ENCODE results near the gene EHMT1.
"Not testable (repeated sequence)": the region's sequence is repeated elsewhere in the genome, so short reads cannot be mapped to it uniquely, and the experiment has no call there.

The EHMT1 gene

DNA sequence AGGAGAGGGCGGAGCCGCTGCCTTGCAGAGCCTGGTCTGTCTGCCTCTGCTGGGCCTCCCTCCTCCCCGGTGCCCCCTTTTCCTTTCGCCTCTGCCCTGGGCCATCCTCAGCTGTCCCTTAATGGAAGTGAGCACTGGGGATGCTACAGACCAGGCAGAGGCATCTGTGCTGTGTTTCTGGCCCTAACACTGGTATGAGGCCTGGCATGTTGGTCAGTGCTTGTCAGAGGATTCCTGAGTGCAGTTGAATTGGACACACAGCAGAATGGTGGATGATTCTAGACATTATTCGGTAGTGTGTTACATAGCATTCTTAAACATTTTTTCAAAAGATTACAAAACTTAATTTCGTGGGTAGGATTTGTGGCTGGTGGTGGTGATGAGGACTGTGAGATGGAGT, 88.6 kb downstream of the EHMT1 start:
- H3K4me3 ChIP-seq (ENCODE audit: low read depth, low read length), result no peak overlapping the region
- TF ChIP-seq, protein P1, sequence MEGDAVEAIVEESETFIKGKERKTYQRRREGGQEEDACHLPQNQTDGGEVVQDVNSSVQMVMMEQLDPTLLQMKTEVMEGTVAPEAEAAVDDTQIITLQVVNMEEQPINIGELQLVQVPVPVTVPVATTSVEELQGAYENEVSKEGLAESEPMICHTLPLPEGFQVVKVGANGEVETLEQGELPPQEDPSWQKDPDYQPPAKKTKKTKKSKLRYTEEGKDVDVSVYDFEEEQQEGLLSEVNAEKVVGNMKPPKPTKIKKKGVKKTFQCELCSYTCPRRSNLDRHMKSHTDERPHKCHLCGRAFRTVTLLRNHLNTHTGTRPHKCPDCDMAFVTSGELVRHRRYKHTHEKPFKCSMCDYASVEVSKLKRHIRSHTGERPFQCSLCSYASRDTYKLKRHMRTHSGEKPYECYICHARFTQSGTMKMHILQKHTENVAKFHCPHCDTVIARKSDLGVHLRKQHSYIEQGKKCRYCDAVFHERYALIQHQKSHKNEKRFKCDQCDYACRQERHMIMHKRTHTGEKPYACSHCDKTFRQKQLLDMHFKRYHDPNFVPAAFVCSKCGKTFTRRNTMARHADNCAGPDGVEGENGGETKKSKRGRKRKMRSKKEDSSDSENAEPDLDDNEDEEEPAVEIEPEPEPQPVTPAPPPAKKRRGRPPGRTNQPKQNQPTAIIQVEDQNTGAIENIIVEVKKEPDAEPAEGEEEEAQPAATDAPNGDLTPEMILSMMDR (IDR thresholded peaks at IDR 0.05; ENCODE audit: low read depth, low read length), result no peak

DNA sequence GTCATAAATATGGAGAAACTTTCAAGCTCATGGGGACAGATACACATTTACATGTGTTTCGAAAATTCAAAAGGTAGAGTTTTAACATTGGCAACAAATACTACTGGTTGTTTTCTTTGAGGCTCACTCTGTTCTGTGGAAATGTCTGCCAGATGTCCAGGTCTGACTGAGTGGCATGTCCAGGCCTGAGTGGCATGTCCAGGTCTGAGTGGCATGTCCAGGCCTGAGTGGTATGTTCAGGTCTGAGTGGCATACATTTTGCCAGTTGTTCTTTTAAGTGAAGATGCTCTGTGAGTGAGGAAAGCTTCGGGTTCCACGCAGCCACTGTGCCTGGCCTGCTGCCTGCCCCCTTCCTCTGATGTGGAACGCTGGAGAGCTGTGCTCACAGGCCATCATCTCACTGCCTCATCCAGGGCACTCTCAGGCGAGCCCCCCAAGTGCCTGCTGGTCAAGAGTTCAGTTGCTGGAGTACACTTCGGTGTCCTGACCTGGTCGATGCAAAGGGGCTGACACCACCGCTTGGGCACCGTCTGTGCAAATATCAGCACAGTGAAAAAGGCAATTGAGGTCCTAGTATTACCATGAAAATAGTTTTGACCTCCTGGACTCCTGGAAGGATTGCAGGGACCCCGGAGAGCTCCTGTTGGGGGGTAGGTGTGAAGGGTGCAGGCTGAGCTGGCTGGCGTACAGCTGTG, 89.9 kb downstream of the EHMT1 start:
- TF ChIP-seq, protein P1 (IDR thresholded peaks at IDR 0.05; ENCODE audit: low read depth, low read length), result no peak
- H3K4me3 ChIP-seq (ENCODE audit: low read depth, low read length), result no peak overlapping the region

DNA sequence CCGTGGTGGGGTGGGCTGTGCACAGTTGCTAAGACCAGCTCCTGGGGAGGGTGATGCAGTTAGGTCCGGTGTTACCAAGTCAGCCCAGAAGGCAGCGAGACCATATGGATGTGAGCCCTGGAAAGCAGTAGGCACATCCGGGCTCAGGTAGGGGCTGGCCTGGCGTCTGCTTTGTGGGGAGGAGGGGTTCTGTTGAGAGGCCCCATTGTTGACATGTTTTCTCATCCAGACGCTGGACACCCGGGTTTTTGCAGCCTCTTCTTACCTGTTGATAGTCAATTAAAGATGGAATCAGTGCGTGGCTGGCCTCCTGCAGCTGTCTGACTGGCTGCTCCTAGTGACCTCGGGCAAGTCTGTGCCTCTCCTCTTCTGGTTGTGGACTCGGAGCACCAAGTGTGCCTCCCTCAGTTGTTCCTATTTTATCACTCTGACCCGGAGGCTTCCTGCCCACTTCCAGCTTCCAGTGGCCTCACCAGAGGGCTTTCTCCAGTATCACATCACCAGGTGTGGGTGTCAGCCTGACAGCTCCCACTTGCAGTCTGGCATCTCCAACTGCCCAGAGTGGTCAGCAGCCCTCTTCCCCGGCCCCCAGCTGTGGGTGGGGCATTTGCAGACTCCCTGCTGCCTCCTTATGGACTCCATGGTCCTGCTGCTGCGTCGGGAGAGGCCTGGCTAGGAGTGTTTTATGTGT, 90.8 kb downstream of the EHMT1 start:
- no peak overlapping the region for H3K4me3 ChIP-seq (ENCODE audit: low read depth, low read length)
- TF ChIP-seq, protein P1 (IDR thresholded peaks at IDR 0.05; ENCODE audit: low read depth, low read length), result no peak

DNA sequence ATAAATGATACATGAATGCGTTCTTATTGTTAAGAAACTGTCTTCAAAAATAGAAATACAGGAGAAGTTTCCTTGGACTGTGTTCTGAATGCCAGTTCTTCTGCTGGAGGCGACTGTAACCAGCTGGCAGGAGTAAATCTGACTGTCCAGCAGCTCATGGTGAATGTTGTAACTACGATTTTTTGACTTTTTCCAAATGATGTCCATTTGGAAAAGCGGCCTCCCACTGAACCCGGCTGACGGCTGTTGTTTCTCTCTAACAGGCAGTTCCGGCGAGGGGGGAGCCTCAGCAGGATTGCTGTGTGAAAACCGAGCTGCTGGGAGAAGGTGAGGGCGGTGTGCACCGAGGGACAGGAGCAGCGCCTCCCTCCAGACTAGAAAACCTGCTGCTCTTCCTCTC, 91.9 kb downstream of the EHMT1 start:
- TF ChIP-seq, protein P1 (IDR thresholded peaks at IDR 0.05; ENCODE audit: low read depth, low read length), result no peak
- H3K4me3 ChIP-seq (ENCODE audit: low read depth, low read length), result no peak overlapping the region

DNA sequence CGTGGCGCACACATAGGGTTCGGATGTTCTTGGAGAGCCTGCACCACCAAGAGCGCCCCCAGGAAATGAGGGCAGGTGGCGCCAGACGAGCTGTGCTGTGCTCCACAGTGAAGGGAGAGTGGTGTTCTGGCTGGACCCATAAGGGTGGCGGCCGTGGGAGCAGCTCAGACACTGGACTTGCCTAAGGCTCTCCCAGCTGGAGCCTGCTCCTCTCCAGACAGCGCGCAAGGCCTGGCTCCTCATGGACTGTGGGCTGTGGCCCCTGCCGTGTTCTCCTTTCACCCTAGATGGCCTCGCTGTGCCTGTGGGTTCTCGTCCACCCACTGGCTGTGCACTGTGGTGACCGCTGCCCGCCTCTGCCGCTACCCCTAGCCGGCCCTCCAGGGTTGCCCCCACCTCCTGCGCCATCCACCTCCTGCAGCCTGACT, 92.9 kb downstream of the EHMT1 start:
- no peak overlapping the region for H3K4me3 ChIP-seq (ENCODE audit: low read depth, low read length)
- TF ChIP-seq, protein P1 (IDR thresholded peaks at IDR 0.05; ENCODE audit: low read depth, low read length), result no peak

DNA sequence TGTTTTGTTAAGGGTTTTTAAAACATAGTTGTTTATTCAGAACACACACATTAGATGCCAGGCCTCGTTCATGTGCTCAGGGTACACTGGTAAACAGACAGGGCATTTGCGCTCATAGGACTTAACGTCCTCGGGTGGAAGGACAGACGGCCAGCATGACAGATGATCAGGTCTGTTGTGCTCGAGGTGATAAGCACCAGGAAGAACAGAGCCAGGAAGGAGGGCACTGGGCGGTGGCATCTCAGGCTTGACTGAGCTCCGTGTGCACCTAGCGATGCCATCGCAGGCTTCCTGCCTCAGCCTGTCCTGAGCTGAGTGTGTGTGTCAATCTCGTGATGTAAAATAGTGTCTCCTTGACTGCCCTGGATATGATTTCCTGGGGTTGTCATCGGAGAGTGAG, 96.5 kb downstream of the EHMT1 start:
- H3K4me3 ChIP-seq (ENCODE audit: low read depth, low read length), result no peak overlapping the region
- TF ChIP-seq, protein P1 (IDR thresholded peaks at IDR 0.05; ENCODE audit: low read depth, low read length), result no peak

DNA sequence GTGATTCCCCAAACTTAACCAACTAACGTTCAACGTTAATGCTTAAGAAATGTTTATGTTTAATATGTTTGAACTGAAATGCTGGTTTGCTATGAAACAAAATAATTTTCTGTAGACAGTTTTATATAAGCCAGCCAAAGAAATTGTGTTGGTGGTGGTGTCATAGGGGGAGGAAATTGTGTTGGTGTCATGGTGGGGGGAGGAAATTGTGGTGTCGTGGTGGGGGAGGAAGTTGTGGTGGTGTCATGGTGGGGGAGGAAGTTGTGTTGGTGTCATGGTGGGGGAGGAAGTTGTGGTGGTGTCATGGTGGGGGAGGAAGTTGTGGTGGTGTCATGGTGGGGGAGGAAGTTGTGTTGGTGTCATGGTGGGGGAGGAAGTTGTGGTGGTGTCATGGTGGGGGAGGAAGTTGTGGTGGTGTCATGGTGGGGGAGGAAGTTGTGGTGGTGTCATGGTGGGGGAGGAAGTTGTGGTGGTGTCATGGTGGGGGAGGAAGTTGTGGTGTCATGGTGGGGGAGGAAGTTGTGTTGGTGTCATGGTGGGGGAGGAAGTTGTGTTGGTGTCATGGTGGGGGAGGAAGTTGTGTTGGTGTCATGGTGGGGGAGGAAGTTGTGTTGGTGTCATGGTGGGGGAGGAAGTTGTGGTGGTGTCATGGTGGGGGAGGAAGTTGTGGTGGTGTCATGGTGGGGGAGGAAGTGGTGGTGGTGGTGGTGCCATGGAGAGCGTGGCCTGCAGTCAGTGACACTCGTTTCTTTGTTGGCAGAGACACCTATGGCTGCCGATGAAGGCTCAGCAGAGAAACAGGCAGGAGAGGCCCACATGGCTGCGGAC, 97.3 kb downstream of the EHMT1 start:
- H3K4me3 ChIP-seq (ENCODE audit: low read depth, low read length), result not testable (repeated sequence)
